HEK293 (cell line): ENCODE measurements around the gene HLA-DQA1.

Source experiments
- CTCF ChIA-PET: fragments of 350-600 bp; formaldehyde crosslinking; extraction: SDS; loops from one replicate; lab custom pipeline; 2021; ENCODE audit warnings: antibody characterized with exemption; lab: Yijun Ruan, JAX
- POLR2A ChIA-PET: fragments of 300-600 bp; formaldehyde crosslinking; extraction: SDS; loops from one replicate; lab custom pipeline; 2020; ENCODE audit warnings: antibody characterized with exemption, inconsistent platforms; lab: Yijun Ruan, JAX
- H3K27ac ChIP-seq: fragments of 200-500 bp; sonication (Bioruptor generic); 2 replicates; pipeline ENCODE4 v1.5.1; 2014; ENCODE audit warnings: low read depth, low read length, control low read depth, inconsistent platforms; ENCODE audit errors: extremely low read depth
- H3K36me3 ChIP-seq, 2 experiments: fragments of 200-500 bp in 1 of 2; sonication (Bioruptor generic) in 1 of 2; 1 replicate in 1 of 2; 2 replicates in 1 of 2; pipeline ENCODE4 v1.5.1; 2014 to 2017; ENCODE audit warnings: inconsistent platforms in 2 of 2, low read length in 2 of 2; ENCODE audit not compliant: control insufficient read depth in 2 of 2, insufficient read depth in 1 of 2
- H3K4me1 ChIP-seq: fragments of 200-500 bp; sonication (Bioruptor generic); 2 replicates; pipeline ENCODE4 v1.5.1; 2014; ENCODE audit warnings: mild to moderate bottlenecking, low read length, inconsistent platforms; ENCODE audit not compliant: control insufficient read depth, insufficient read depth
- H3K4me3 ChIP-seq: 2 replicates; pipeline ENCODE4 v1.5.1; 2011; ENCODE audit warnings: low read depth, mild to moderate bottlenecking, control low read depth, low read length, moderate library complexity
- H3K9me3 ChIP-seq: fragments of 200-500 bp; sonication (Bioruptor generic); 2 replicates; pipeline ENCODE4 v1.5.1; 2014; ENCODE audit warnings: low read depth, low read length, inconsistent platforms; ENCODE audit not compliant: control insufficient read depth, insufficient read depth
- ATF2 ChIP-seq: fragments of 450-650 bp; formaldehyde crosslinking; IDR thresholded peaks from 2 replicates; pipeline ENCODE4 v1.5.1; 2016; ENCODE audit warnings: missing biosample characterization, missing genetic modification characterization, low read depth
- GFI1B ChIP-seq: fragments of 450-650 bp; formaldehyde crosslinking; IDR thresholded peaks from 2 replicates; pipeline ENCODE4 v1.5.1; 2016; ENCODE audit warnings: missing biosample characterization, missing genetic modification characterization
- GLIS2 ChIP-seq: fragments of 450-650 bp; formaldehyde crosslinking; IDR thresholded peaks from 2 replicates; pipeline ENCODE4 v1.5.1; 2016; ENCODE audit warnings: missing biosample characterization, missing genetic modification characterization
- KLF10 ChIP-seq: fragments of 450-650 bp; IDR thresholded peaks from 2 replicates; pipeline ENCODE4 v1.5.1; 2018; ENCODE audit warnings: missing biosample characterization, mild to moderate bottlenecking, missing genetic modification characterization
- MZF1 ChIP-seq: fragments of 450-650 bp; formaldehyde crosslinking; IDR thresholded peaks from 2 replicates; pipeline ENCODE4 v1.5.1; 2017; ENCODE audit warnings: missing biosample characterization, missing genetic modification characterization, borderline replicate concordance
- ZFP69B ChIP-seq: fragments of 450-650 bp; formaldehyde crosslinking; IDR thresholded peaks from 2 replicates; pipeline ENCODE4 v1.5.1; 2016; ENCODE audit warnings: missing biosample characterization, missing genetic modification characterization
- ZNF302 ChIP-seq: fragments of 450-650 bp; formaldehyde crosslinking; IDR thresholded peaks from 2 replicates; pipeline ENCODE4 v1.5.1; 2016; ENCODE audit warnings: missing biosample characterization, missing genetic modification characterization, low read depth
- ZNF350 ChIP-seq: fragments of 450-650 bp; formaldehyde crosslinking; IDR thresholded peaks from 2 replicates; pipeline ENCODE4 v1.5.0; 2017; ENCODE audit warnings: missing biosample characterization, mild to moderate bottlenecking, missing genetic modification characterization
- ZNF37A ChIP-seq: fragments of 450-650 bp; IDR thresholded peaks from 2 replicates; pipeline ENCODE4 v1.5.1; 2018; ENCODE audit warnings: missing biosample characterization, missing genetic modification characterization
- ZNF404 ChIP-seq: fragments of 450-650 bp; formaldehyde crosslinking; IDR thresholded peaks from 2 replicates; pipeline ENCODE4 v1.5.1; 2017; ENCODE audit warnings: missing biosample characterization, missing genetic modification characterization
- ZNF624 ChIP-seq: fragments of 450-650 bp; formaldehyde crosslinking; IDR thresholded peaks from 2 replicates; pipeline ENCODE4 v1.5.1; 2017; ENCODE audit warnings: missing biosample characterization, missing genetic modification characterization
- ZNF654 ChIP-seq: fragments of 450-650 bp; formaldehyde crosslinking; IDR thresholded peaks from 2 replicates; pipeline ENCODE4 v1.5.1; 2016; ENCODE audit warnings: low read depth, missing biosample characterization, missing genetic modification characterization
- ZNF830 ChIP-seq: fragments of 450-650 bp; IDR thresholded peaks from 2 replicates; pipeline ENCODE4 v1.5.0; 2018; ENCODE audit warnings: missing biosample characterization, missing genetic modification characterization, low read depth, mild to moderate bottlenecking, moderate library complexity
- ZNF843 ChIP-seq: fragments of 450-650 bp; formaldehyde crosslinking; IDR thresholded peaks from 2 replicates; pipeline ENCODE4 v1.5.1; 2016; ENCODE audit warnings: missing biosample characterization, missing genetic modification characterization
- TF ChIP-seq, protein P1 (sequence below): fragments of 450-650 bp; formaldehyde crosslinking; IDR thresholded peaks from 2 replicates; pipeline ENCODE4 v1.5.1; 2016; ENCODE audit warnings: missing biosample characterization, missing genetic modification characterization
- TF ChIP-seq, protein P2 (sequence below): fragments of 450-650 bp; formaldehyde crosslinking; IDR thresholded peaks from 2 replicates; pipeline ENCODE4 v1.5.1; 2016; ENCODE audit warnings: missing biosample characterization, missing genetic modification characterization, borderline replicate concordance
- TF ChIP-seq, protein P3 (sequence below): fragments of 450-650 bp; formaldehyde crosslinking; IDR thresholded peaks from 2 replicates; pipeline ENCODE4 v1.5.1; 2016; ENCODE audit warnings: missing biosample characterization, missing genetic modification characterization
- TF ChIP-seq, protein P4 (sequence below): fragments of 450-650 bp; IDR thresholded peaks from 2 replicates; pipeline ENCODE4 v1.5.1; 2018; ENCODE audit warnings: missing biosample characterization, mild to moderate bottlenecking, missing genetic modification characterization

The HLA-DQA1 gene

GRCh38 chr6:32607988-32608298, 29.3 kb upstream of the HLA-DQA1 start:
- Histone ChIP-seq H3K27ac (no peak overlapping the region), H3K4me3 (no peak overlapping the region), H3K9me3 (no peaks in the 10 kb centered on the region), H3K36me3 (no peaks in the 10 kb centered on the region), H3K4me1 (0 out of 2 replicates have a peak, but pooled peaks cover 2% of the 10 kb centered on the region)
- no peak for TF ChIP-seq ZNF350 (tag by site-specific recombination)
- no peak for TF ChIP-seq ZNF37A (tag by site-specific recombination)
- TF ChIP-seq ZNF404 = no peak
- TF ChIP-seq ATF2 (tag by site-specific recombination) = no peak
- TF ChIP-seq GLIS2 = no peak
- TF ChIP-seq, protein P1, sequence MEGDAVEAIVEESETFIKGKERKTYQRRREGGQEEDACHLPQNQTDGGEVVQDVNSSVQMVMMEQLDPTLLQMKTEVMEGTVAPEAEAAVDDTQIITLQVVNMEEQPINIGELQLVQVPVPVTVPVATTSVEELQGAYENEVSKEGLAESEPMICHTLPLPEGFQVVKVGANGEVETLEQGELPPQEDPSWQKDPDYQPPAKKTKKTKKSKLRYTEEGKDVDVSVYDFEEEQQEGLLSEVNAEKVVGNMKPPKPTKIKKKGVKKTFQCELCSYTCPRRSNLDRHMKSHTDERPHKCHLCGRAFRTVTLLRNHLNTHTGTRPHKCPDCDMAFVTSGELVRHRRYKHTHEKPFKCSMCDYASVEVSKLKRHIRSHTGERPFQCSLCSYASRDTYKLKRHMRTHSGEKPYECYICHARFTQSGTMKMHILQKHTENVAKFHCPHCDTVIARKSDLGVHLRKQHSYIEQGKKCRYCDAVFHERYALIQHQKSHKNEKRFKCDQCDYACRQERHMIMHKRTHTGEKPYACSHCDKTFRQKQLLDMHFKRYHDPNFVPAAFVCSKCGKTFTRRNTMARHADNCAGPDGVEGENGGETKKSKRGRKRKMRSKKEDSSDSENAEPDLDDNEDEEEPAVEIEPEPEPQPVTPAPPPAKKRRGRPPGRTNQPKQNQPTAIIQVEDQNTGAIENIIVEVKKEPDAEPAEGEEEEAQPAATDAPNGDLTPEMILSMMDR (tag by site-specific recombination) = no peak
- TF ChIP-seq, protein P2, sequence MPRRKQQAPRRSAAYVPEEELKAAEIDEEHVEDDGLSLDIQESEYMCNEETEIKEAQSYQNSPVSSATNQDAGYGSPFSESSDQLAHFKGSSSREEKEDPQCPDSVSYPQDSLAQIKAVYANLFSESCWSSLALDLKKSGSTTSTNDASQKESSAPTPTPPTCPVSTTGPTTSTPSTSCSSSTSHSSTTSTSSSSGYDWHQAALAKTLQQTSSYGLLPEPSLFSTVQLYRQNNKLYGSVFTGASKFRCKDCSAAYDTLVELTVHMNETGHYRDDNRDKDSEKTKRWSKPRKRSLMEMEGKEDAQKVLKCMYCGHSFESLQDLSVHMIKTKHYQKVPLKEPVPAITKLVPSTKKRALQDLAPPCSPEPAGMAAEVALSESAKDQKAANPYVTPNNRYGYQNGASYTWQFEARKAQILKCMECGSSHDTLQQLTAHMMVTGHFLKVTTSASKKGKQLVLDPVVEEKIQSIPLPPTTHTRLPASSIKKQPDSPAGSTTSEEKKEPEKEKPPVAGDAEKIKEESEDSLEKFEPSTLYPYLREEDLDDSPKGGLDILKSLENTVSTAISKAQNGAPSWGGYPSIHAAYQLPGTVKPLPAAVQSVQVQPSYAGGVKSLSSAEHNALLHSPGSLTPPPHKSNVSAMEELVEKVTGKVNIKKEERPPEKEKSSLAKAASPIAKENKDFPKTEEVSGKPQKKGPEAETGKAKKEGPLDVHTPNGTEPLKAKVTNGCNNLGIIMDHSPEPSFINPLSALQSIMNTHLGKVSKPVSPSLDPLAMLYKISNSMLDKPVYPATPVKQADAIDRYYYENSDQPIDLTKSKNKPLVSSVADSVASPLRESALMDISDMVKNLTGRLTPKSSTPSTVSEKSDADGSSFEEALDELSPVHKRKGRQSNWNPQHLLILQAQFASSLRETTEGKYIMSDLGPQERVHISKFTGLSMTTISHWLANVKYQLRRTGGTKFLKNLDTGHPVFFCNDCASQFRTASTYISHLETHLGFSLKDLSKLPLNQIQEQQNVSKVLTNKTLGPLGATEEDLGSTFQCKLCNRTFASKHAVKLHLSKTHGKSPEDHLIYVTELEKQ (tag by site-specific recombination) = no peak
- TF ChIP-seq, protein P3, sequence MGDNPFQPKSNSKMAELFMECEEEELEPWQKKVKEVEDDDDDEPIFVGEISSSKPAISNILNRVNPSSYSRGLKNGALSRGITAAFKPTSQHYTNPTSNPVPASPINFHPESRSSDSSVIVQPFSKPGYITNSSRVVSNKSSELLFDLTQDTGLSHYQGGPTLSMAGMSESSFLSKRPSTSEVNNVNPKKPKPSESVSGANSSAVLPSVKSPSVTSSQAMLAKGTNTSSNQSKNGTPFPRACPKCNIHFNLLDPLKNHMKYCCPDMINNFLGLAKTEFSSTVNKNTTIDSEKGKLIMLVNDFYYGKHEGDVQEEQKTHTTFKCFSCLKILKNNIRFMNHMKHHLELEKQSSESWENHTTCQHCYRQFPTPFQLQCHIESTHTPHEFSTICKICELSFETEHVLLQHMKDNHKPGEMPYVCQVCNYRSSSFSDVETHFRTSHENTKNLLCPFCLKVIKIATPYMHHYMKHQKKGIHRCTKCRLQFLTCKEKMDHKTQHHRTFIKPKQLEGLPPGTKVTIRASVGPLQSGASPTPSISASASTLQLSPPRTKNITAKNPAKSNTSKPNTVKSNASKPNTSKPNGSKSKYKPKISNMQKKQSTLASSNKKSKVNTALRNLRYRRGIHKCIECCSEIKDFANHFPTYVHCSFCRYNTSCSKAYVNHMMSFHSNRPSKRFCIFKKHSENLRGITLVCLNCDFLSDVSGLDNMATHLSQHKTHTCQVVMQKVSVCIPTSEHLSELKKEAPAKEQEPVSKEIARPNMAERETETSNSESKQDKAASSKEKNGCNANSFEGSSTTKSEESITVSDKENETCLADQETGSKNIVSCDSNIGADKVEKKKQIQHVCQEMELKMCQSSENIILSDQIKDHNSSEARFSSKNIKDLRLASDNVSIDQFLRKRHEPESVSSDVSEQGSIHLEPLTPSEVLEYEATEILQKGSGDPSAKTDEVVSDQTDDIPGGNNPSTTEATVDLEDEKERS (tag by site-specific recombination) = no peak
- TF ChIP-seq MZF1 (tag by site-specific recombination) = no peak
- TF ChIP-seq GFI1B (tag by site-specific recombination) = no peak
- TF ChIP-seq ZNF302 (tag by site-specific recombination) = no peak
- no peak for TF ChIP-seq KLF10
- ChIA-PET POLR2A (no interaction called here), CTCF (no interaction called here)

DNA sequence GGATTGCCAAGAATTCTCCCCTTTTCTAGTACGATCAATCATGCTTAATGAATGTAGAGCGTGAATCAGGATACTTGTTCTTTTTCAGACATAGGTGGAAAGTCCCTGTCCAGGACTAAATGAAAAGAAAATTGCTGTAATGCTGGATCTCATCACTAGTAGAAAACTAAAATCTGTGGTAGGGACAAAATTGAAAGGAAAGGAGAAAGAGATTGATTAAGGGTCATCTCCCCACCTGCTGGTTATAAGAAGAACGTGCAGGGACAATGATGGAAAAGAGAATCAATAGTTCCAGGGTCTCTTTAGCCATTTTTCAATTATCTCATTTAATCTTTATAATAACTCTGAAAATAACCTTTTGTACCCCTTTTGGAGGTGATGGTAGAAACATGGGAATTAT, 28.8 kb upstream of the HLA-DQA1 start:
- H3K4me1 ChIP-seq = 0 out of 2 replicates have a peak, but pooled peaks cover 2% of the 10 kb centered on the region
- H3K36me3 ChIP-seq = no peaks in the 10 kb centered on the region
- H3K27ac ChIP-seq = no peak overlapping the region
- TF ChIP-seq ZNF654 (tag by site-specific recombination) (peak; percentile 13), ZNF624 (tag by site-specific recombination) (no peak), ZFP69B (tag by site-specific recombination) (no peak), ZNF830 (tag by site-specific recombination) (no peak), ZNF843 (tag by site-specific recombination) (no peak)
- TF ChIP-seq, protein P4, sequence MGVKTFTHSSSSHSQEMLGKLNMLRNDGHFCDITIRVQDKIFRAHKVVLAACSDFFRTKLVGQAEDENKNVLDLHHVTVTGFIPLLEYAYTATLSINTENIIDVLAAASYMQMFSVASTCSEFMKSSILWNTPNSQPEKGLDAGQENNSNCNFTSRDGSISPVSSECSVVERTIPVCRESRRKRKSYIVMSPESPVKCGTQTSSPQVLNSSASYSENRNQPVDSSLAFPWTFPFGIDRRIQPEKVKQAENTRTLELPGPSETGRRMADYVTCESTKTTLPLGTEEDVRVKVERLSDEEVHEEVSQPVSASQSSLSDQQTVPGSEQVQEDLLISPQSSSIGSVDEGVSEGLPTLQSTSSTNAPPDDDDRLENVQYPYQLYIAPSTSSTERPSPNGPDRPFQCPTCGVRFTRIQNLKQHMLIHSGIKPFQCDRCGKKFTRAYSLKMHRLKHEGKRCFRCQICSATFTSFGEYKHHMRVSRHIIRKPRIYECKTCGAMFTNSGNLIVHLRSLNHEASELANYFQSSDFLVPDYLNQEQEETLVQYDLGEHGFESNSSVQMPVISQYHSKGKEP (tag by site-specific recombination) = no peak
- TF ChIP-seq, all 188 proteins: peak for 1
- no peak overlapping the region for H3K4me3 ChIP-seq
- ChIA-PET CTCF (interaction anchor here (0.6 kb wide), 1 partner anchor 176 kb away, joined by 3 read pairs; no protein-coding TSS in a partner anchor), POLR2A (no interaction called here)
- no peaks in the 10 kb centered on the region for H3K9me3 ChIP-seq
